Measurements from ENCODE around the gene COPG1.

COPG1 gene

GRCh38 chr3:129280183-129280582, 30.8 kb downstream of the COPG1 start:
- no peak for DNase-seq (ENCODE audit: low read depth in 2 of 2)

DNA sequence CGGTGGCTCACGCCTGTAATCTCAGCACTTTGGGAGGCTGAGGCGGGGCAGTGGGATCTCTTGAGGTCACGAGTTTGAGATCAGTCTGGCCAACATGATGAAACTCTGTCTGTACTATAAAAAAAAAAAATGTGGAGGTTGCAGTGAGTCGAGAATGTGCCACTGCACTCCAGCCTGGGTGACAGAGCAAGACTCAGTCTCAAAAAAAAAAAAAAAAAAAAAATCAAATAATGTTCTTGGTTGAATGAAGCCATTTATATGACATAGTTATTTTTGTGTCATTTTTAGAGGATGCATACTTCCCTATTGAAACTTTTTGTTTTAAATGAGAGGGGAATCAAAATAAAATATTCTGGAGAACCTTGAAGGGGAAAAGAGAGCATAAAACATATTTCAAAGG, 32.3 kb downstream of the COPG1 start:
- no peak for DNase-seq (ENCODE audit: low read depth in 2 of 2)

- DNase-seq (ENCODE audit: low read depth in 2 of 2) = no peak
Measured at GRCh38 chr3:129282727-129283327, 33.4 kb downstream of the COPG1 start.

DNA sequence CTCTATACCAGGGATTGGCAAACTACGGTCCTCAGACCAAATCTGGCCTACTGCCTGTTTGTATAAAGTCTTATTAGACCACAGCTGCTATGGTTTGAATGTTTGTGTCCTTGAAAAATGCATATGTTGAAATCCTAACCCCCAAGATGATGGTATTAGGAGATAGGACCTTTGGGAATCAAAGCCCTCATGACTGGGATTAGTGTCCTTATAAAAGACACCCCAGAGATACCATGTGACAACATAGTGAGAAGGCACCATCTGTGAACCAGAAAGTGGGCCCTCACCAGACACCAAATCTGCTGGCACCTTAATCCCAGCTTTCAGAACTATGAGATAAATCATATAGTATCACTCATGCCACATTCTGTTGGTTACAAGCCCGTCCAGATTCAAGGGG, 36.7 kb downstream of the COPG1 start:
- DNase-seq (ENCODE audit: low read depth in 2 of 2) = no peak

DNA sequence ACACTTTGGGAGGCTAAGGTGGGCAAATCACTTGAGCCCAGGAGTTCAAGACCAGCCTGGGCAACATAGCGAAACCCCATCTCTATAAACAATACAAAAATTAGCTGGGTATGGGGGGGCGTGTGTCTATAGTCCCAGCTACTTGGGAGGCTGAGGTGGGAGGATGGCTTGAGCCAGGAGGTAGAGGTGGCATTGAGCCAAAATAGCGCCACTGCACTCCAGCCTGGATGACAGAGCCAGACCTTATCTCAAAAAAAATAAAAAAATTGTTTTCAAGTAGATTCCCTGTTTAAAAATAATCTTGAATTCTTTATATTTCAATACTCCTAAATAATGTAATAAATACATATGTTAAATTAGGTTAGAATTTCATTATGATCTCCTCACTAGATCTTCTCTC, 39.0 kb downstream of the COPG1 start:
- no peak for DNase-seq (ENCODE audit: low read depth in 2 of 2)

DNA sequence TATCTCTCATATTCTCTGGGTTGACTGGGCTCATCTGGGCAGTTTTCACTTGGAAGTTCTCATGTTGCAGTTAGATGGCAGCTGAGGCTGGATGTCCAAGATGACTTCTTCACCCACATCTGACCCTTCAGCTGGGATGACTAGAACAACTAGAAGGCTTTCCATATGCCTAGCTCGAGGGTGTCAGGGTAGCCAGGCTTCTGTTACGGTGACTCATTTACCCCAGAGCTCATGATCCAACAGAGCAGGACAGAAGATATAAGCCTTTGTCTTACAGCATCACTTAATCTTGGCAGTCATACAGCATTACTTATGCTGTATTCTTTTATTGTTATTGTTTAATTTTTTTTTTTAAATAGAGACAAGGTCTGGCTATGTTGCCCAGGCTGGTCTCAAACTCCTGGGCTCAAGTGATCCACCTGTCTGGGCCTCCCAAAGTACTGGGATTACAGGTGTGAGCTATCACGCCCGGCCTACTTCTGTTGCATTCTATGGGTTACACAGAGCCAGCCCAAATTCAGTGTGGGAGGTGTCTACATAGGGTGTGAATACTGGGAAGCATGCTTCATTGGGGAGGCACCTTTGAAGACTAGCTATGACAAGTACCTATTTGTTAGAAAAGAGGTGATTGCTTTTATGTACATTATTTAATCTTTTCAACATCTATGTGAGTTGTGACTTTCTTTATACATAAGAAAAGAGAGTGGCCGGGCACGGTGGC, 40.0 kb downstream of the COPG1 start:
- no peak for DNase-seq (ENCODE audit: low read depth in 2 of 2)

GRCh38 chr3:129291236-129291886, 42.0 kb downstream of the COPG1 start:
- DNase-seq (ENCODE audit: low read depth in 2 of 2) = no peak

DNA sequence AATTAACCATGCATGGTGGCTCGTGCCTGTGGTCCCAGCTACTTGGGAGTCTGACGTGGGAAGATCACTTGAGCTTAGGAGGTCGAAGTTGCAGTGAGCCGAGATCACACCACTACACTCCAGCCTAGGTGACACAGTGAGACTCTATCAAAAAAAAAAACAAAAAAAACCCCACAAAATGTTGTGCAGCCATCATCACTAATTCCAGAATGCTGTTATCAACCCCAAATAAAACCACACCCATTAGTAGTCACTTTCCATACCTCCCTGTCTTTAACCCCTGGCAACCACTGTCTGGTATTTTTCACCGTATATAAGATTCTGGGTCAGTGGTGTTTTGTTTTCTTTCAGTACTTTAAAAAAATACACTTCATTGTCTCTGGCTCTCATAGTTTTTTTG, 45.9 kb downstream of the COPG1 start:
- no peak for DNase-seq (ENCODE audit: low read depth in 2 of 2)

GRCh38 chr3:129304146-129304961, 54.9 kb downstream of the COPG1 start:
- DNase-seq (ENCODE audit: low read depth in 2 of 2) = no peak

GRCh38 chr3:129304962-129305222, 55.5 kb downstream of the COPG1 start:
- DNase-seq (ENCODE audit: low read depth in 2 of 2) = no peak

- DNase-seq (ENCODE audit: low read depth in 2 of 2) = no peak
Measured at GRCh38 chr3:129305592-129306091, 56.2 kb downstream of the COPG1 start.

DNA sequence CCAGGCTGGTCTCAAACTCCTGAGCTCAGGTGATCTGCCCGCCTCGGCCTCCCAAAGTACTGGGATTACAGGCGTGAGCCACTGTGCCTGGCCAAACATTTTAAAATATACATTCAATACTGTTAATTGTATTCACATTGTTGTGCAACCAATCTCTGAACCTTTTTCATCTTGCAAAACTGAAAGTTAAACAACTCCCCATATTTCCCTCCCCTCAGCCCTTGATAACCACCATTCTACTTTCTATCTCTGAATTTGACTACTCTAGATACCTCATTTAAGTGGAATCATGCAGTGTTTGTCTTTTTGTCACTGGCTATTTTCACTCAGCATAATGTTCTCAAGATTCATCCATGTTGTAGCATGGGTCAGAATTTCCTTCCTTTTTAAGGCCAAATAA, 59.2 kb downstream of the COPG1 start:
- no peak for DNase-seq (ENCODE audit: low read depth in 2 of 2)

DNA sequence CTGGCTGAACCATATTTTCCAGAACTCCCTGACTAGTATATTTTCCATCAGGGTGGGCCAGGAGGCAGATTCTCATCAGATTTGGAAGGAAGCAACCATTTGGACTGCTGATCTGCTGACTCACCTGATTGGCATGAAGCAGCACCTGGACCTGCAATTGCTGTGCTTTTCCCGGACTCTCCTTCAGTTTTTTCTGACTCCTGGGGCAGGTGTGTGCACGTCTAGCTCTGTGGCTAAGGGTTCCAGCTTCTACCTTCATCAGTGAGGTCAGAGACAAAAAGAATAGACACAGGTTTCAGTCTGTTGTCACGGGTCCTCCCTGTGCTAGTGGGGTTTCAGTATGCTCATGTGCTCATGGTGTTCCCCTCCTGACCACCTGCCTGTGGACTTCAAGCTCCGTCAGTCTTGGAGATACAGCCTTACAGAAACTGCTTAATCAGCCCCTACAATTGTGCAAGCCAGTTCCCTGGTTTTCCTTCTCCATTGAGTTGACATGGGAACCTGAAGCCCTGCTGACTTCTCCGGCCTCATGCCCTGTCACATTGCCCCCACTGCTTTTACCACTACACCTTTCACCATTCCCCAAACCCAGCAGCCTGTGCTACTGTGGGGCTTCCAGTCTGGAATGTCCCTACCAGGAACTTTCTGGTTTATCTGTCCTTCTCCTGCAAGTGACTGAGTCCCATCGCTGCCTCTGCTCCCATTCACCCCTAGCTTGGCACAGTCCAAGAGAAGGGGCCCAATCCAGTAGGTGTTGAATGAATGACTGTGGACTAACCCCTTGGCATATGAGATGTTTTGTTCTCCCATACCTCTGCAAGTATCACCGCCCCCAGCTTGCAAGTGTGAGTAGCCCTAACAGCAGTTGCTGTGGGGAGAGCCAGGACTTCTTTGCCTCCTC, 61.0 kb downstream of the COPG1 start:
- DNase-seq (ENCODE audit: low read depth in 2 of 2) = no peak

DNA sequence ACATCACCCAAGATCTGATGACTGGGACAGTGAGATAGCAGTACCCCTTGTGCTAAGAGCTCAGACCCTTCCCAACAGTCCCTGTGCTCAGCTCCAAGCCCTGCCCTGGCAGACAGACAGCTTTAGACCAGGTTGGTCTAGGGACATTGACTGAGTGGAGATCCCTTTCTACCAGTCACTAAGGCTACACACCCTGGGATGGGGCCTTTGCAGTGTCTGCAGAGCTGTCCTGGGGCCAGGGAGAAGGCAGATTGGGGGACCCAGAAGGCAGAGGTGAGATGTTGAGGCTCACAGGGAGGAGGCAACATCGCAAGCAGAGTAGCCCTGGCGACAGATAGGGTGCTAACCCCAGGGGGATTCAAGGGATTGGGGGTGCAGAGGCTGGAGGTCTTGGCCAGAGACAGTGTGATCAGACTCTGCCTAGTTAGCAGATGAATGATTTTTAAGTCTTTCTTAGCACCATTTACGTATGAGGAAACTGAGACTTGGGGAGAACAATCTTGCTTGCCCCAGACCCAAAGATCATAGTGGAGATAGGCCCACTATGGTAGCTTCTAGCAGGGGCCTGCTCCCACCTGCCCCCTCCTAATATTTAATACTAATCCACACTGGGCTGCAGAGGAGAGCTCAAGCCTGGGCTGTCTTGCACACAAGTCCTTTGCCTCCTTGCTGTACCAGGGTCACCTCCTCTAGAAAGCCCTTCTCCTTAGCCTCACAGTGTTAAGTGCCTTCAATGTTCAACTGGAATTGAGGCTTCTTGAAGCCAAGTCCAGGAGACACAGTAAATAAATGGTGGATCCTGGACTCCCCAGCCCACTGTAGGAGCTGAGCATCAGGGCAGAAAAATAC, 61.9 kb downstream of the COPG1 start:
- no peak for DNase-seq (ENCODE audit: low read depth in 2 of 2)

DNA sequence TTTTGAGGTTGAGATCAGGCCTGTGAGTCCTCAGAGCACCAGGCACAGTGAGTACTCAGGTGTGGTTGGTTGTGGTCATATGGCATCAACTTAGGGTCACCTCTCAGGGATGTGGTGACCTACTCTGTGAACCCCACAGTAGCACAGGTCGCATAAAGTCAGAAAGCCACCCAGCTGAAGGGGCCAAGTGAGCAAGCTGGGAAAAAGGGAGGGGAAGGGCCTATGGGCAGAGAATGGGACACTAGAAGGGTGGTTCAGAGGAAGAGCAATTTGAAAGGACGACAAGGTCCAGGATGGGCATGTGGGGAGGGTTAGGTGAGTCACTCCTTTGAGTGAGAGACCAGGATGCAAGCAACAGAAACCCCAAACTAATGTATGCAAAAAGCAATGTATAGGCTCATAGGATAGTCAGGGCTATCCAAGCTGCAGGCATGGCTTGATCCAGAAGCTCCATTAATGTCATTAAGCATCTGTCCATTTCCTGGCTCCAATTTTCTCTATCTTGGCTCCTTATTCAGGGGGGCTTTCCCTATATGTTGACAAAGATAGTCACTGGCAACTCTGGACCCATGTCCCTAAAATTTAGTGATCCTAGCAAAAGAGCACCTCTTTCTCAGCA, 62.7 kb downstream of the COPG1 start:
- no peak for DNase-seq (ENCODE audit: low read depth in 2 of 2)

- no peak for DNase-seq (ENCODE audit: low read depth in 2 of 2)
Measured at GRCh38 chr3:129312671-129313414, 63.4 kb downstream of the COPG1 start.

GRCh38 chr3:129313415-129313664, 63.9 kb downstream of the COPG1 start:
- DNase-seq (ENCODE audit: low read depth in 2 of 2) = no peak

GRCh38 chr3:129313665-129314385, 64.4 kb downstream of the COPG1 start:
- DNase-seq (ENCODE audit: low read depth in 2 of 2) = no peak
